A549 (cell line): ENCODE data around the gene PCGF5. TPM values are rescaled to one million over a fixed set of nuclear protein-coding genes. Genes with fewer than 3 reads are reported as not detected.

ENCODE experiments used
- ATAC-seq, 2 experiments: fragments of 200-7000 bp in 1 of 2; fragments of >200 bp in 1 of 2; cut with Nextera tagmentation in 1 of 2; cut with Tn5 transposase in 1 of 2; 3 replicates each; pipeline versions ENCODE4 v1.8.0 to v1.9.1; 2018 to 2020; ENCODE audit warnings: mild to moderate bottlenecking in 1 of 2, moderate library complexity in 1 of 2
- CTCF ChIA-PET: fragments of 300-600 bp; sonication (Branson Sonifier 250); formaldehyde crosslinking; extraction: SDS; loops from one replicate; lab custom pipeline; 2021; ENCODE audit warnings: antibody characterized with exemption, inconsistent platforms; lab: Yijun Ruan, JAX
- POLR2A ChIA-PET: fragments of 350-600 bp; formaldehyde crosslinking; extraction: SDS; loops from one replicate; lab custom pipeline; 2021; ENCODE audit warnings: antibody characterized with exemption, inconsistent platforms; lab: Yijun Ruan, JAX
- DNase-seq, 2 experiments: peaks; one replicate each; pipeline versions ENCODE4 v3.0.0 to v3.0.0-alpha.2; 2011 to 2016; ENCODE audit warnings: low read depth in 1 of 2, low spot score in 1 of 2
- FAIRE-seq: peaks from 2 replicates; lab custom pipeline; 2011; peaks lifted over from hg19 to GRCh38; lab: Jason Lieb, UNC
- H3K27ac ChIP-seq, 2 experiments: fragments of >200 bp; sonication (Bioruptor Twin); formaldehyde crosslinking; 3 replicates each; pipeline ENCODE4 v1.5.1; 2016 to 2017
- H3K4me1 ChIP-seq: fragments of >200 bp; sonication (Bioruptor Twin); formaldehyde crosslinking; 3 replicates; pipeline ENCODE4 v1.6.1; 2016
- H3K4me2 ChIP-seq: fragments of >200 bp; sonication (Bioruptor Twin); formaldehyde crosslinking; 3 replicates; pipeline ENCODE4 v1.6.1; 2016
- H3K4me3 ChIP-seq: fragments of >200 bp; sonication (Bioruptor Twin); formaldehyde crosslinking; 3 replicates; pipeline ENCODE4 v1.5.1; 2016
- H3K9me3 ChIP-seq: fragments of >200 bp; sonication (Bioruptor Twin); formaldehyde crosslinking; 3 replicates; pipeline ENCODE4 v1.6.1; 2016
- ATOH8 ChIP-seq: fragments of 250-450 bp; sonication (Bioruptor Pico); IDR thresholded peaks from 2 replicates; pipeline ENCODE4 v1.5.0; 2020; ENCODE audit warnings: low read depth, mild to moderate bottlenecking, moderate library complexity
- CBX8 ChIP-seq: fragments of 200-600 bp; sonication (generic); IDR thresholded peaks from 2 replicates; pipeline ENCODE4 v1.6.1; 2016
- EHMT2 ChIP-seq: fragments of 200-600 bp; sonication (generic); IDR thresholded peaks from 2 replicates; pipeline ENCODE4 v1.6.1; 2016; ENCODE audit warnings: antibody characterized with exemption, low read depth, mild to moderate bottlenecking, moderate library complexity
- HES2 ChIP-seq: fragments of >200 bp; sonication (Bioruptor Twin); formaldehyde crosslinking; IDR thresholded peaks from 2 replicates; pipeline ENCODE4 v1.6.1; 2016
- HOXB13 ChIP-seq: fragments of 250-450 bp; sonication (Bioruptor Pico); IDR thresholded peaks from 2 replicates; pipeline ENCODE4 v1.5.0; 2020; ENCODE audit warnings: low read depth, mild to moderate bottlenecking, moderate library complexity
- JUNB ChIP-seq: fragments of >200 bp; sonication (Bioruptor Twin); formaldehyde crosslinking; IDR thresholded peaks from 2 replicates; pipeline ENCODE4 v1.6.1; 2016
- KDM5A ChIP-seq: fragments of 200-600 bp; sonication (generic); IDR thresholded peaks from 2 replicates; pipeline ENCODE4 v1.6.1; 2016; ENCODE audit warnings: antibody characterized with exemption, mild to moderate bottlenecking
- MAFK ChIP-seq: fragments of 450-650 bp; IDR thresholded peaks from 2 replicates; pipeline ENCODE4 v1.6.1; 2014; ENCODE audit not compliant: partially characterized antibody
- MAZ ChIP-seq: fragments of 150-350 bp; IDR thresholded peaks from 2 replicates; pipeline ENCODE4 v1.6.1; 2014; ENCODE audit warnings: antibody characterized with exemption, low read depth, low read length, borderline replicate concordance
- NR3C1 ChIP-seq: fragments of >200 bp; sonication (Bioruptor Twin); formaldehyde crosslinking; IDR thresholded peaks from 3 replicates; pipeline ENCODE4 v1.6.1; 2017
- RAD21 ChIP-seq, 2 experiments: fragments of >200 bp in 1 of 2; sonication (Bioruptor Twin) in 1 of 2; formaldehyde crosslinking in 1 of 2; IDR thresholded peaks in 1 of 2; conservative IDR thresholded peaks in 1 of 2; 2 replicates in 1 of 2; 3 replicates in 1 of 2; pipeline ENCODE4 v1.6.1; 2012 to 2018; ENCODE audit warnings: inconsistent platforms in 1 of 2
- REST ChIP-seq: fragments of 200-600 bp; sonication (generic); IDR thresholded peaks from 2 replicates; pipeline ENCODE4 v1.6.1; 2016; ENCODE audit warnings: antibody characterized with exemption, mild to moderate bottlenecking, moderate library complexity
- RFX5 ChIP-seq: fragments of 450-650 bp; IDR thresholded peaks from 2 replicates; pipeline ENCODE4 v1.7.1; 2014; ENCODE audit warnings: antibody characterized with exemption, mild to moderate bottlenecking, moderate library complexity
- RNF2 ChIP-seq: fragments of 200-600 bp; sonication (generic); IDR thresholded peaks from 2 replicates; pipeline ENCODE4 v1.6.1; 2016; ENCODE audit warnings: low read depth, mild to moderate bottlenecking, antibody characterized with exemption, moderate library complexity, borderline replicate concordance
- SMC3 ChIP-seq: fragments of >200 bp; sonication (Bioruptor Twin); formaldehyde crosslinking; IDR thresholded peaks from 3 replicates; pipeline ENCODE4 v1.6.1; 2018; ENCODE audit warnings: inconsistent platforms
- ZNF302 ChIP-seq: fragments of 250-450 bp; sonication (Bioruptor Pico); IDR thresholded peaks from 2 replicates; pipeline ENCODE4 v1.9.0; 2021; ENCODE audit warnings: inconsistent platforms, mild to moderate bottlenecking, moderate library complexity
- ZSCAN20 ChIP-seq: fragments of 250-450 bp; sonication (Bioruptor Pico); IDR thresholded peaks from 2 replicates; pipeline ENCODE4 v1.8.0; 2022; ENCODE audit warnings: mild to moderate bottlenecking, moderate library complexity
- WGBS: methylation state at CpG from one replicate; pipeline ENCODE4 v1.1.6; 2017; ENCODE audit errors: missing lambda C conversion rate; 5-methylcytosine and 5-hydroxymethylcytosine counted together
- polyA plus RNA-seq, 4 experiments: library from polyadenylated mRNA; depleted of rRNA in 3 of 4; stranded (reverse); fragments of >200 nt; fragmentation: RNase III in 1 of 4; extraction: RNeasy Plus Mini Kit Qiagen cat#74134 plus additional on column Dnase treatment in 1 of 4; gene quantifications; 2 replicates in 3 of 4; 3 replicates in 1 of 4; pipeline ENCODE4 v1.2.3, GENCODE V29; 2011 to 2017
- TF ChIP-seq, protein P1 (sequence below): fragments of 250-450 bp; sonication (Bioruptor Pico); IDR thresholded peaks from 2 replicates; pipeline ENCODE4 v1.5.0; 2021; ENCODE audit warnings: mild to moderate bottlenecking, moderate library complexity, borderline replicate concordance

The PCGF5 gene
- polyA plus RNA-seq, 2 of the 4 experiments (the other 2 are of a cell fraction) = 28.5 to 39.9 TPM

- Histone ChIP-seq H3K4me3 (no peak overlapping the region), H3K27ac (no peak overlapping the region), H3K4me2 (no peak overlapping the region), H3K4me1 (no peaks in the 10 kb centered on the region), H3K9me3 (no peaks in the 10 kb centered on the region)
- FAIRE-seq (no peak), DNase-seq (no peak), ATAC-seq (no peak)
- no peak for TF ChIP-seq SMC3
- TF ChIP-seq JUNB = no peak
- no peak for TF ChIP-seq HES2
- TF ChIP-seq, protein P1, sequence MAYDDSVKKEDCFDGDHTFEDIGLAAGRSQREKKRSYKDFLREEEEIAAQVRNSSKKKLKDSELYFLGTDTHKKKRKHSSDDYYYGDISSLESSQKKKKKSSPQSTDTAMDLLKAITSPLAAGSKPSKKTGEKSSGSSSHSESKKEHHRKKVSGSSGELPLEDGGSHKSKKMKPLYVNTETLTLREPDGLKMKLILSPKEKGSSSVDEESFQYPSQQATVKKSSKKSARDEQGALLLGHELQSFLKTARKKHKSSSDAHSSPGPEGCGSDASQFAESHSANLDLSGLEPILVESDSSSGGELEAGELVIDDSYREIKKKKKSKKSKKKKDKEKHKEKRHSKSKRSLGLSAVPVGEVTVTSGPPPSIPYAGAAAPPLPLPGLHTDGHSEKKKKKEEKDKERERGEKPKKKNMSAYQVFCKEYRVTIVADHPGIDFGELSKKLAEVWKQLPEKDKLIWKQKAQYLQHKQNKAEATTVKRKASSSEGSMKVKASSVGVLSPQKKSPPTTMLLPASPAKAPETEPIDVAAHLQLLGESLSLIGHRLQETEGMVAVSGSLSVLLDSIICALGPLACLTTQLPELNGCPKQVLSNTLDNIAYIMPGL (CRISPR knock-in tag) = no peak
- no peak for TF ChIP-seq REST
- no peak for TF ChIP-seq HOXB13 (CRISPR knock-in tag)
- POLR2A ChIA-PET = no interaction called here
- CTCF ChIA-PET = interaction anchor here (1.4 kb wide), 1 partner anchor 351 kb away, joined by 4 read pairs; no protein-coding TSS in a partner anchor
- WGBS = 91% methylated on average over 6 of the region's 6 CpGs
Observed at GRCh38 chr10:91284486-91285090, 64.1 kb downstream of the PCGF5 start.

DNA sequence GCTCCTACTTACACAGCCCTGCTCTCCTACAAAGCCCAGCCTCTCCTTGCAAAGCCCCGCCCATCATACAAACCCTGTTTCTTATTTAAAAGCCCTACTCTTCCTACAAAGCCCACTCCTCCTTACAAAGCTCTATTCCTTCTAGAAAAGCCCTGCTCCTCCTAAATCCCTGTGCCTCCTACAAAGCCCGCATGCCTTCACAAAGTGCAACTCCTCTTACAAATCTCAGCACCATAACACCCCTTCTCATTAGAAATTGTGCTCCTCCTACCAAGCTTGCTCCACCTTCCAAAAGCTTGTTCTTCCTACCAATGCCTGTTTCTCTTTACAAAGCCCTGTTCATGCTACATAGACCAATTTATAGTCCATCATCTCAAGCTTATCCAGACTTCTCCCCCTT is 66.1 kb downstream of the PCGF5 start:
- H3K9me3 ChIP-seq = no peaks in the 10 kb centered on the region
- no peak overlapping the region for H3K4me3 ChIP-seq
- H3K27ac ChIP-seq = no peak overlapping the region
- 79% methylated on average over 2 of the region's 2 CpGs for WGBS
- ChIA-PET CTCF (interaction anchor here (0.7 to 5.7 kb wide), 2 partner anchors 13 to 421 kb away, joined by 3 to 38 read pairs; no protein-coding TSS in a partner anchor), POLR2A (no interaction called here)
- no peak overlapping the region for H3K4me2 ChIP-seq
- no peak; a peak in 1 of 6 replicates for ATAC-seq
- no peaks in the 10 kb centered on the region for H3K4me1 ChIP-seq
- FAIRE-seq = no peak
- no peak for DNase-seq
- no peak for TF ChIP-seq HOXB13 (CRISPR knock-in tag)
- no peak for TF ChIP-seq ATOH8 (CRISPR knock-in tag)
- no peak for TF ChIP-seq MAFK
- no peak for TF ChIP-seq ZSCAN20 (CRISPR knock-in tag)
- TF ChIP-seq RFX5 = no peak
- TF ChIP-seq RNF2 = no peak
- no peak for TF ChIP-seq CBX8
- no peak for TF ChIP-seq NR3C1
- TF ChIP-seq EHMT2 = no peak
- TF ChIP-seq JUNB = no peak
- TF ChIP-seq RAD21 (conservative IDR thresholded peaks at IDR 0.05 in 1 of 2, IDR thresholded peaks at IDR 0.05 in 1 of 2) = no peak
- no peak for TF ChIP-seq ZNF302 (CRISPR knock-in tag)
- no peak for TF ChIP-seq KDM5A
- no peak for TF ChIP-seq MAZ
